H54 (cell line): Measurements from ENCODE around the gene CHAD.
"Not testable (repeated sequence)": the region's sequence is repeated elsewhere in the genome, so short reads cannot be mapped to it uniquely, and the experiment has no call there.

ENCODE experiments used
- DNase-seq: peaks from one replicate; pipeline ENCODE4 v3.0.0; 2011; ENCODE audit warnings: low spot score, mixed read lengths; ENCODE audit not compliant: insufficient read length
- FAIRE-seq: peaks from 3 replicates; lab custom pipeline; 2011; peaks lifted over from hg19 to GRCh38; lab: Jason Lieb, UNC
- POLR2A ChIP-seq: IDR thresholded peaks from 2 replicates; pipeline ENCODE4 v1.6.1; 2011; ENCODE audit warnings: low read depth, mild to moderate bottlenecking, low read length

CHAD gene

GRCh38 chr17:50429793-50430192 is 38.9 kb downstream of the CHAD start:
- no peak for TF ChIP-seq POLR2A

GRCh38 chr17:50428831-50429424 is 39.8 kb downstream of the CHAD start:
- DNase-seq: no peak
- TF ChIP-seq POLR2A: no peak
- FAIRE-seq: no peak

More at GRCh38 chr17:50429793-50430192, 38.9 kb downstream of the CHAD start:
- FAIRE-seq (no peak), DNase-seq (no peak)

- FAIRE-seq, DNase-seq: not testable (repeated sequence)
Observed at GRCh38 chr17:50428126-50428525, 40.6 kb downstream of the CHAD start.

- TF ChIP-seq POLR2A: no peak
- DNase-seq: peak; percentile 84
- FAIRE-seq: no peak
Observed at GRCh38 chr17:50426814-50427787, 41.6 kb downstream of the CHAD start.

DNA sequence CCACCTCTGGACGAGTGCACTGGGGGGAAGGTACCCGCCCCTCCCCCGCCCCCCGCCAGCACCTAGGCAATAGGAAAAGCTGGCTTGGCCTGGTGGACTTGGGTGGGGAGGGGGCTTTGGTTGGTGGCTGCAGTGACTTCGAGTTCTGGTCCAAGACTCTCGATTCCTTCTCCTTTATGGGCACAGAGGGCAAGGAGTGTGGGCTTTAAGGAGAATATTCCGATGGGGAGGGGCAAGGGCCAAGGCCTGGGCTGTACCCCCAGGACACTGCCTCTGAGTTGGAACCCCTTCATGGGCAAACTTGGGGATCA is 42.3 kb downstream of the CHAD start:
- DNase-seq (peak; percentile 25), FAIRE-seq (no peak)
- no peak for TF ChIP-seq POLR2A

DNA sequence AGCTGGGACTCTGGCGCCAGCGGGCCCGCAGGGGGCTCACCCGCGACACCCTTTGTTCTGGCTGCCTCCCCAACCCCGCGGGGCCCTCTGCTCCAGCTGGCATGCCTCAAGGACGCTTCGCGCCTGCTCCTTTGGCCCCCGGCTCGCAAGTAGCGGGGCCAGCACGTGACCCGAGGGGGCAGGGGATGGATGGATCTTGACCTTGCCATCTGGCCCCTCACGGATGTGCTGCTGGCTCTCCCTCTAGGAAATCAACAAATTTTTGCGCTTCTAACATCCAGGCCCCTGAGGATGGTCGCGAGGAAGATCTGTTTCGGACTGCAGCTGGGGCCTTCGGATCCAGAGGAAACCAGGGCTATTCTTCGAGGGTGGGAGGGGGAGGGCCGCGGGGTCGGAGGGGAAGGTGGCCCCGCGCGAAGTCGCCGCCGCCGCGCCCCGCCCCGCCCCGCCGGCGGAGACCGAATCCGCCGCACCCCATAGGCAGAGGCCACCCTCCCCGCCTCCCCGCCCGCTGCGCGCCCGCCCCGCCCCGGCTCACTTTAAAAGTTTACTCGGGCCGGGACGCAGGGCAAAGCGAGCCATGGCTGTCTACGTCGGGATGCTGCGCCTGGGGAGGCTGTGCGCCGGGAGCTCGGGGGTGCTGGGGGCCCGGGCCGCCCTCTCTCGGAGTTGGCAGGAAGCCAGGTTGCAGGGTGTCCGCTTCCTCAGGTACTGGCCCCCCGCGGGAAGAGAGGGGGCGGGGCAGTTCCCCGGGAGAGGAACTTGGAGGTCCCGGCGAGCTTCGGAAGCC is 42.8 kb downstream of the CHAD start, which contains the start of gene ACSF2:
TSS of gene ACSF2 (plus strand) at position 537 of the 790 bp plus-strand sequence. CDS start at position 581, 44 bp downstream.
- peak; percentile 51 for TF ChIP-seq POLR2A
- DNase-seq: peak; percentile 89
- FAIRE-seq: no peak

DNA sequence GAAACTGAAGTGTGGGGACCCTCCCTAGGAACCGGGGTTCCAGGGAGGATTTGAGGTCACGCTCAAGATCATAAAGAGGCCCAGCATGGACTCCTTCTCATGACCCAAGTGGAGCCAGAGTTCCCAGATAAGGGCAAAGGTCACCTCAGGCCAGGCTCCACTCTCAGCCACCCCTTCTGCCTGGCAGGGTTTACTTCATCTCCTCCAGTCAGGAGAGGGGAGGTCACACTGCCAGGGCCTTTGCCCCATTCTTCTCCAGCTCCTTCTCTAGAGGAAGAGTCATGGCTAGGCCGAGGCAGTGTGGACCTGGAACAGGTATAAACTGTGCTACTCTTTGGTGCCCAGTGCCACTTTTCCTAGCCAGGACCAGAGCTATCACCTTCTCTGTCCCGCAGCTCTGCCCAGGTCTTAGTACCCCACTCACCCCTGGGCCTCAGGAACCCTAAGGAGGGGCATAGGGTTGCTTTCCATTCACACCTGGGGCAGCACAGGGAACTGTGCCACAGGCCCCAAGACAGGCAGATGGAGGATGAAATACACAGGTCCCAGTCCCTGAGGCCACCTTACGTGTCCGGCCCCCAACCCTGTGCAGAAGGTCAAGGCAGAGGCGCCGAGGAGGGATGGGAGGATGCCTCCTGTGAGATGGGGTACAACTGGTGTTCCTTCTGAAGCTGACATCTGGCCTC is 43.5 kb downstream of the CHAD start:
- DNase-seq (no peak), FAIRE-seq (no peak)
- TF ChIP-seq POLR2A: no peak

GRCh38 chr17:50424246-50424995 is 44.3 kb downstream of the CHAD start:
- no peak for FAIRE-seq
- no peak for DNase-seq
- TF ChIP-seq POLR2A: no peak

DNA sequence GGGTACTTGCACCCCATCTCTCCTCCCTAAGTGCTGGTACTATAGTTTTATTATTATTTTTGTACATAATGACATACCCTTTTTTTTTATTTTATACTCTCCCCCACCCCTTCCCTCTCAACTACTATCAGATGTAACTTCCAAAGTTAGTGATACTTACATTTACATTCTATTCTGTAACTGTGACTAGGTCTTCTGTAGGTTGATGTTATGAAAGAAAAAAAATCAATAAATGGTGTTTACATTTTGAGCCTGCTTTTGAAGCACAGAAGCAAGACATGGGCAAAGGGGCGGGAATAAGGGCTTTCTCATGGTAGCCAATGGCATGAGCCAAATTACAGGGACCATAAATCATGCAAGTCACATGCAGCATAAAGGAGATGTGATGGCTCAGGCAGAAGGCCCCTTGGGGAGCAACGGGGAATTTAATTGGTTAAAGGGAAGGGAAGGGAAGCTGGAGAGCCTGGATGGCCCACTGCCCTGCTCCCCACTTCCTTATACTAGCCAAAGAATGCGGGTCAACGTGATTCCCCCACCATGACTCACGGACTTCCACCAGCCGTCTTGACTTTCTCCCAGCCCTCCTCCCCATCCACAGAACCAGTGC is 45.0 kb downstream of the CHAD start:
- TF ChIP-seq POLR2A: no peak
- DNase-seq (peak; percentile 93), FAIRE-seq (peak; percentile 87)

DNA sequence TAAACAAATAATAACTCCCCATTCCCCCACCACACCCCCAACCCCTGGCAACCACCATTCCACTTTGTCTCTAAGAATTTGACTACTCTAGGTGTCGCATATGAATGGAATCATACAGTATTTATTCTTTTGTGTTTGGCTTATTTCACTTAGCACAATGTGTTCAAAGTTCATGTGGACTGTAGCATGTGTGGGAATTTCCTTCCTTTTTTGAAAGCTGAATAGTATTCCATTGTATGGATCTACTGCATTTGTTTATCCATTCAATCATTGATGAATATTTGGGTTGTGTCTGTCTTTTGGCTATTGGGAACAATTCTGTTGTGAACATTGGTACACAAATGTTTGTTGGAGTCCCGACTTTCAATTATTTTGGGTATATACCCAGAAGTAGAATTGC is 45.9 kb downstream of the CHAD start:
- no peak for DNase-seq
- no peak for TF ChIP-seq POLR2A

GRCh38 chr17:50421308-50422051 is 47.2 kb downstream of the CHAD start:
- no peak for DNase-seq
- no peak for TF ChIP-seq POLR2A

More for the DNA sequence above, 45.9 kb downstream of the CHAD start:
- no peak for FAIRE-seq

GRCh38 chr17:50420419-50421112 is 48.1 kb downstream of the CHAD start:
- FAIRE-seq: no peak
- DNase-seq: no peak
- no peak for TF ChIP-seq POLR2A

More at GRCh38 chr17:50421308-50422051, 47.2 kb downstream of the CHAD start:
- FAIRE-seq: no peak

DNA sequence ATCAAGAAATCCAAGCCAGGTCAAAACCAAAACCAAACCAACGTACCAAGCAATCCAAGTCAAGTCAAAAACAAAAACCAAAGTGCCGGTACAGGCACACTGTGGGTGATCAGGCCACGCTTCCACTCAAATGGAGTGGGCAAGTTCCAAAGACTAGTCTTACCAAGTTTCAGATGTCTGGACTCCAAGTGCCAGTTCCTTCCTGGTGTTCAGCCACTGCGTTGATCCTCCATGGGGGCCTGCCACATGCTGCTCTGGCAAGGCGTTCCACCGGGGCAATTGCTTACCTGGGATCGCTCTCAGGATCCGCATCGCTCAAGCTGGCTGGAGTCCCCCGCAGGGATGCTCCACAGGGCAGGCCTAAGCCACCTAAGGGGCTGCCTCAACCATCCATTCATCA is 49.1 kb downstream of the CHAD start:
- DNase-seq, FAIRE-seq: not testable (repeated sequence)
